A172 (cell line): ENCODE results near the gene ALX4. TPM values are rescaled to one million over a fixed set of nuclear protein-coding genes. Genes with fewer than 3 reads are reported as not detected.

ENCODE experiments used
- total RNA-seq: library from RNA; depleted of rRNA; stranded (reverse); fragments of >200 nt; shearing (Covaris generic); gene quantifications from 2 replicates; pipeline ENCODE4 v1.2.3, GENCODE V29; 2014; rRNA removed

The ALX4 gene
- total RNA-seq, 1 experiment from 2014 or later = 3.9 TPM

Other genes starting within 250 kb of the ALX4 start
- gene ACCS, start 243.9 kb downstream of the ALX4 start, total RNA-seq = 6.5 and 6.9 TPM in 2 replicates
- gene EXT2, start 214.5 kb downstream of the ALX4 start, total RNA-seq = 163 and 173 TPM in 2 replicates